B cell (primary cell): Measurements from ENCODE around the gene DMXL1. TPM values are rescaled to one million over a fixed set of nuclear protein-coding genes. Genes with fewer than 3 reads are reported as not detected.

Source experiments
- ATAC-seq: fragments of 200-7000 bp; cut with Tn5 transposase; one replicate; pipeline ENCODE4 v1.10.0; 2021; ENCODE audit warnings: low read depth, mild to moderate bottlenecking, moderate number of reproducible peaks, moderate library complexity
- CTCF ChIA-PET: fragments of 350-600 bp; sonication (Branson Sonifier 250); formaldehyde crosslinking; loops from one replicate; lab custom pipeline; 2021; ENCODE audit warnings: antibody characterized with exemption, inconsistent platforms; lab: Charles Lee
- POLR2A ChIA-PET: fragments of 350-600 bp; sonication (Branson Sonifier 250); formaldehyde crosslinking; loops from one replicate; lab custom pipeline; 2021; ENCODE audit warnings: antibody characterized with exemption; lab: Charles Lee
- DNase-seq: peaks from one replicate; pipeline ENCODE4 v3.0.0; 2013
- H2AFZ ChIP-seq: 2 replicates; pipeline ENCODE4 v1.6.1; 2012; ENCODE audit warnings: mild to moderate bottlenecking, low read depth, low read length; ENCODE audit not compliant: insufficient read depth, poor library complexity, severe bottlenecking
- H3K27ac ChIP-seq, 2 donors: 1 replicate in 1 of 2; 2 replicates in 1 of 2; pipeline ENCODE4 v1.5.1; 2012 to 2013; ENCODE audit warnings: low read length in 2 of 2, mild to moderate bottlenecking in 2 of 2, moderate library complexity in 1 of 2
- H3K27me3 ChIP-seq, 4 experiments: fragments of 200-600 bp in 1 of 4; sonication (generic) in 1 of 4; replicated peaks in 1 of 4; 1 replicate in 2 of 4; 2 replicates in 2 of 4; pipeline versions ENCODE4 v1.6.1 to v1.7.0; 2013 to 2016; ENCODE audit warnings: low read length in 3 of 4, mild to moderate bottlenecking in 2 of 4, mixed read lengths in 1 of 4, moderate library complexity in 1 of 4; ENCODE audit not compliant: insufficient read depth in 4 of 4, control insufficient read depth in 3 of 4; ENCODE audit errors: control extremely low read depth in 1 of 4
- H3K36me3 ChIP-seq, 2 experiments: replicated peaks in 1 of 2; 1 replicate in 1 of 2; 2 replicates in 1 of 2; pipeline versions ENCODE4 v1.6.1 to v1.7.1; 2013; ENCODE audit warnings: low read length in 1 of 2; ENCODE audit not compliant: insufficient read depth in 2 of 2, control insufficient read depth in 1 of 2; ENCODE audit errors: control extremely low read depth in 1 of 2, extremely low read depth in 1 of 2
- H3K4me1 ChIP-seq, 2 donors: fragments of 200-600 bp in 1 of 2; sonication (generic) in 1 of 2; 1 replicate in 1 of 2; 2 replicates in 1 of 2; pipeline versions ENCODE4 v1.5.1 to v1.6.1; 2013 to 2017; ENCODE audit warnings: low read length in 2 of 2; ENCODE audit not compliant: control insufficient read depth in 2 of 2, insufficient read depth in 2 of 2
- H3K4me2 ChIP-seq: replicated peaks from 2 replicates; pipeline ENCODE3; 2012; ENCODE audit warnings: mild to moderate bottlenecking, low read depth, low read length; ENCODE audit not compliant: poor library complexity, severe bottlenecking
- H3K4me3 ChIP-seq, 5 experiments: fragments of 200-600 bp in 1 of 5; sonication (generic) in 1 of 5; 1 replicate in 3 of 5; 2 replicates in 2 of 5; pipeline versions ENCODE4 v1.5.1 to v1.7.0; 2011 to 2016; ENCODE audit warnings: low read length in 4 of 5, mild to moderate bottlenecking in 4 of 5, low read depth in 2 of 5, control low read depth in 1 of 5, moderate library complexity in 1 of 5; ENCODE audit not compliant: insufficient read depth in 1 of 5; ENCODE audit errors: control extremely low read depth in 1 of 5, extremely low read depth in 1 of 5
- H3K79me2 ChIP-seq: fragments of 200-600 bp; sonication (generic); one replicate; pipeline ENCODE4 v1.6.0; 2016; ENCODE audit warnings: low read length; ENCODE audit not compliant: control insufficient read depth, insufficient read depth
- H3K9ac ChIP-seq: fragments of 200-600 bp; sonication (generic); 2 replicates; pipeline ENCODE4 v1.6.1; 2017; ENCODE audit warnings: mild to moderate bottlenecking, low read length, moderate library complexity
- H3K9me3 ChIP-seq, 3 donors: one replicate each; pipeline versions ENCODE4 v1.6.1 to v1.7.1; 2013; ENCODE audit warnings: low read length in 2 of 3; ENCODE audit not compliant: control insufficient read depth in 2 of 3, insufficient read depth in 1 of 3; ENCODE audit errors: control extremely low read depth in 1 of 3
- H4K20me1 ChIP-seq: 2 replicates; pipeline ENCODE4 v1.6.0; 2012; ENCODE audit warnings: mild to moderate bottlenecking, low read length; ENCODE audit not compliant: insufficient read depth, control insufficient read depth, poor library complexity, severe bottlenecking
- H3K27ac Mint-ChIP-seq: one replicate; pipeline ENCODE4 v1.8.0; 2021; ENCODE audit warnings: mixed read lengths
- H3K27me3 Mint-ChIP-seq: one replicate; pipeline ENCODE4 v1.8.0; 2021; ENCODE audit warnings: mixed read lengths
- H3K4me1 Mint-ChIP-seq: one replicate; pipeline ENCODE4 v1.8.0; 2021; ENCODE audit warnings: mixed read lengths
- H3K4me3 Mint-ChIP-seq: one replicate; pipeline ENCODE4 v1.8.0; 2021; ENCODE audit warnings: mixed read lengths
- H3K9me3 Mint-ChIP-seq: one replicate; pipeline ENCODE4 v1.8.0; 2022; ENCODE audit warnings: mixed read lengths; ENCODE audit not compliant: insufficient read depth
- EZH2 ChIP-seq: IDR thresholded peaks from 2 replicates; pipeline ENCODE4 v1.6.1; 2012; ENCODE audit warnings: borderline replicate concordance, low read depth, mild to moderate bottlenecking, moderate library complexity, low read length; ENCODE audit not compliant: insufficient read depth, poor library complexity, severe bottlenecking
- whole genome bisulfite sequencing: methylation state at CpG from one replicate; pipeline ENCODE4 v1.1.5; 2013; ENCODE audit warnings: missing lambda C conversion rate; ENCODE audit not compliant: insufficient coverage; 5-methylcytosine and 5-hydroxymethylcytosine counted together
- intact Hi-C: fragments of 100-400 bp; cut with micrococcal nuclease; formaldehyde crosslinking; loops from one replicate; pipeline ENCODE4 v1.10.0; 2022
- polyA plus RNA-seq: library from polyadenylated mRNA; depleted of rRNA; stranded (reverse); fragments of >200 nt; gene quantifications from 2 replicates; pipeline ENCODE4 v1.2.3, GENCODE V29; 2012
- total RNA-seq, 2 donors: library from RNA; stranded (reverse); fragments of 120-200 nt in 1 of 2; gene quantifications; 1 replicate in 1 of 2; 2 replicates in 1 of 2; pipeline versions ENCODE4 v1.2.3 to v1.2.4, GENCODE V29; 2013 to 2022
- TF ChIP-seq, protein P1 (sequence below): fragments of 200-600 bp; IDR thresholded peaks from one replicate; pipeline ENCODE4 v1.8.0; 2022; ENCODE audit warnings: antibody characterized with exemption, mild to moderate bottlenecking

DMXL1 gene
- total and polyA plus RNA-seq, 2 donors (not counting 1 experiment from before 2014, with no cell fraction given): 37.9 to 129 TPM

GRCh38 chr5:119275146-119275545, 204.3 kb downstream of the DMXL1 start:
- Histone ChIP-seq H3K4me3 (peak overlapping the region in 3 of 5 experiments; percentile 6 to 43 (median 20)), H3K4me1 (peaks cover 94 to 99% of the 10 kb centered on the region in 2 donors), H3K36me3 (peaks cover 1 to 8% of the 10 kb centered on the region in 2 experiments), H3K79me2 (peaks cover 87% of the 10 kb centered on the region), H3K27me3 (no peaks in the 10 kb centered on the region), H3K27ac (peak overlapping the region; percentile 78 to 91), H4K20me1 (peaks cover 25% of the 10 kb centered on the region), H3K9ac (peak overlapping the region; percentile 47), H3K4me2 (peak overlapping the region; percentile 78), H2AFZ (peak overlapping the region; percentile 43), H3K9me3 (no peaks in the 10 kb centered on the region)
- ChIA-PET CTCF (interaction anchor here (0.6 to 6.8 kb wide), 12 partner anchors 9 to 287 kb away, joined by 3 to 79 read pairs (median 4); partner anchors contain the start of genes DTWD2 and TNFAIP8), POLR2A (interaction anchor here (0.5 to 1.2 kb wide), 3 partner anchors 49 to 89 kb away, joined by 3 to 7 read pairs (median 4); no protein-coding TSS in a partner anchor)
- Mint-ChIP-seq H3K27me3 (no peaks in the 10 kb centered on the region), H3K4me1 (peaks cover 97% of the 10 kb centered on the region), H3K9me3 (no peaks in the 10 kb centered on the region), H3K4me3 (peak overlapping the region; percentile 75), H3K27ac (peak overlapping the region; percentile 95)
- ATAC-seq (peak; percentile 8), DNase-seq (no peak)
- 38% methylated on average over 4 of the region's 6 CpGs for WGBS
- no peak for TF ChIP-seq EZH2
- TF ChIP-seq, protein P1, sequence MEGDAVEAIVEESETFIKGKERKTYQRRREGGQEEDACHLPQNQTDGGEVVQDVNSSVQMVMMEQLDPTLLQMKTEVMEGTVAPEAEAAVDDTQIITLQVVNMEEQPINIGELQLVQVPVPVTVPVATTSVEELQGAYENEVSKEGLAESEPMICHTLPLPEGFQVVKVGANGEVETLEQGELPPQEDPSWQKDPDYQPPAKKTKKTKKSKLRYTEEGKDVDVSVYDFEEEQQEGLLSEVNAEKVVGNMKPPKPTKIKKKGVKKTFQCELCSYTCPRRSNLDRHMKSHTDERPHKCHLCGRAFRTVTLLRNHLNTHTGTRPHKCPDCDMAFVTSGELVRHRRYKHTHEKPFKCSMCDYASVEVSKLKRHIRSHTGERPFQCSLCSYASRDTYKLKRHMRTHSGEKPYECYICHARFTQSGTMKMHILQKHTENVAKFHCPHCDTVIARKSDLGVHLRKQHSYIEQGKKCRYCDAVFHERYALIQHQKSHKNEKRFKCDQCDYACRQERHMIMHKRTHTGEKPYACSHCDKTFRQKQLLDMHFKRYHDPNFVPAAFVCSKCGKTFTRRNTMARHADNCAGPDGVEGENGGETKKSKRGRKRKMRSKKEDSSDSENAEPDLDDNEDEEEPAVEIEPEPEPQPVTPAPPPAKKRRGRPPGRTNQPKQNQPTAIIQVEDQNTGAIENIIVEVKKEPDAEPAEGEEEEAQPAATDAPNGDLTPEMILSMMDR: no peak
- intact Hi-C loops: loop anchor here (1.0 to 10.0 kb wide), 6 partner anchors 15 to 243 kb away; no protein-coding TSS in a partner anchor

GRCh38 chr5:119275601-119276173, 204.8 kb downstream of the DMXL1 start:
- Histone ChIP-seq H3K4me3 (peak overlapping the region in 3 of 5 experiments; percentile 6 to 43 (median 20)), H3K79me2 (peaks cover 87% of the 10 kb centered on the region), H4K20me1 (peaks cover 25% of the 10 kb centered on the region), H3K36me3 (peaks cover 1 to 8% of the 10 kb centered on the region in 2 experiments), H2AFZ (peak overlapping the region; percentile 43), H3K4me2 (peak overlapping the region; percentile 78), H3K9ac (peak overlapping the region; percentile 47), H3K27me3 (no peaks in the 10 kb centered on the region), H3K4me1 (peaks cover 95 to 97% of the 10 kb centered on the region in 2 donors), H3K9me3 (no peaks in the 10 kb centered on the region), H3K27ac (peak overlapping the region; percentile 78 to 91)
- no peak for TF ChIP-seq EZH2
- TF ChIP-seq, protein P1: no peak
- no CpG with 5 or more reads among the region's 3 CpGs for WGBS
- POLR2A ChIA-PET: interaction anchor here (1.2 kb wide), 1 partner anchor 66 kb away, joined by 4 read pairs; no protein-coding TSS in a partner anchor
- DNase-seq (peak; percentile 90), ATAC-seq (peak; percentile 82)
- CTCF ChIA-PET: interaction anchor here (0.7 to 6.8 kb wide), 8 partner anchors 9 to 135 kb away, joined by 3 to 79 read pairs (median 7); no protein-coding TSS in a partner anchor
- no peaks in the 10 kb centered on the region for H3K27me3 Mint-ChIP-seq
- intact Hi-C loops: loop anchor here (1.0 to 10.0 kb wide), 7 partner anchors 7 to 243 kb away; no protein-coding TSS in a partner anchor
- peak overlapping the region; percentile 75 for H3K4me3 Mint-ChIP-seq
- H3K4me1 Mint-ChIP-seq: peaks cover 97% of the 10 kb centered on the region
- peak overlapping the region; percentile 95 for H3K27ac Mint-ChIP-seq
- H3K9me3 Mint-ChIP-seq: no peaks in the 10 kb centered on the region
